Left lobe of liver (tissue), 2 donors: ENCODE results near the gene GBGT1. TPM values are rescaled to one million over a fixed set of nuclear protein-coding genes. Genes with fewer than 3 reads are reported as not detected.
"Not testable (repeated sequence)": the region's sequence is repeated elsewhere in the genome, so short reads cannot be mapped to it uniquely, and the experiment has no call there.

Source experiments
- ATAC-seq: fragments of 200-7000 bp; cut with Tn5 transposase; one replicate; pipeline ENCODE4 v1.9.1; 2020; ENCODE audit warnings: mild to moderate bottlenecking, moderate library complexity
- DNase-seq: peaks from one replicate; pipeline ENCODE4 v3.0.0-alpha.2; 2020; ENCODE audit warnings: low spot score
- total RNA-seq: library from RNA; stranded (reverse); gene quantifications from one replicate; pipeline ENCODE4 v1.2.1, GENCODE V29; 2021
- donor health status: DM: no; HTN: no; CAD: no; lungs with moderate emphysema.
- donor health status: DM: no; HTN: yes; CAD: no.

Gene GBGT1
- total RNA-seq, 1 donor from 2014 or later: 1.2 TPM

GRCh38 chr9:133199648-133200321 lies 36.1 kb upstream of the GBGT1 start:
- no peak for DNase-seq

DNA sequence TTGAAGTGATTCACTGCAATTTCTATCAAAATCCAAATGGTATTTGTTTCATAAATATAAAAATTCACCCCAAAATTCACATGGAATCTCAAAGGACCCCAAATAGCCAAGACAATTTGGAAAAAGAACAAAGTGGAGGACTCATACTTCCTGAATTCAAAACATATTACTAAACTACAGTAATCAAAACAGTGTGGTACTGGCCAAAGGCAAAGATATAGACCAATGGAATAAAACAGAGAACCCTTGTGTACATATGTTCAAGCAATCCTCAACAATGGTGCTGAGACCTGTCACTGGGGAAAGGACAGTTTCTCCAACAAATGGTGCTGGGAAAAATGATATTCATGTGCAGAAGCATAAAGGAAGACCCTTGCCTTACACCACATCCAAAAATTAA lies 31.3 kb upstream of the GBGT1 start:
- ATAC-seq (no peak), DNase-seq (no peak)

More at GRCh38 chr9:133199648-133200321, 36.1 kb upstream of the GBGT1 start:
- ATAC-seq: no peak

- DNase-seq: no peak
- ATAC-seq: no peak
Measured at GRCh38 chr9:133194597-133194996, 30.9 kb upstream of the GBGT1 start.

- ATAC-seq: no peak
- no peak for DNase-seq
Measured at GRCh38 chr9:133191989-133192388, 28.3 kb upstream of the GBGT1 start.

GRCh38 chr9:133189826-133190225 lies 26.1 kb upstream of the GBGT1 start:
- DNase-seq (no peak), ATAC-seq (no peak)

DNA sequence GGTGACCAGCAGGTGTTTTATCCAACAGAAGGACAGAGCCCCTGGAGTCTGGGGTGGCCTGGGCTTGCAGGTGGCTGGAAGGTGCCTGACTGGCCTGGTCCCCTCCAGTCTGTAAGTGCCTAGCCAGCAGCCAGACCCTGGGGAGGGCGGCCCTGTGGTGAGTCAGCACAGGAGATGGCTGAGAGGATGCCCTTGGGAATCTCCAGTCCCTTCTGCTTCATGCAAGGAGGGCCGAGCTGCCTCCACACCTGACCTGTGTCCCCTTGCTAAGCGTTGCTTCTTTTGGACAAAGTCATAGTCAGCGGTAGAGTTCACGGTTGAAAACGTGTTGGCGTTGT lies 25.1 kb upstream of the GBGT1 start:
- no peak for DNase-seq
- no peak for ATAC-seq

DNA sequence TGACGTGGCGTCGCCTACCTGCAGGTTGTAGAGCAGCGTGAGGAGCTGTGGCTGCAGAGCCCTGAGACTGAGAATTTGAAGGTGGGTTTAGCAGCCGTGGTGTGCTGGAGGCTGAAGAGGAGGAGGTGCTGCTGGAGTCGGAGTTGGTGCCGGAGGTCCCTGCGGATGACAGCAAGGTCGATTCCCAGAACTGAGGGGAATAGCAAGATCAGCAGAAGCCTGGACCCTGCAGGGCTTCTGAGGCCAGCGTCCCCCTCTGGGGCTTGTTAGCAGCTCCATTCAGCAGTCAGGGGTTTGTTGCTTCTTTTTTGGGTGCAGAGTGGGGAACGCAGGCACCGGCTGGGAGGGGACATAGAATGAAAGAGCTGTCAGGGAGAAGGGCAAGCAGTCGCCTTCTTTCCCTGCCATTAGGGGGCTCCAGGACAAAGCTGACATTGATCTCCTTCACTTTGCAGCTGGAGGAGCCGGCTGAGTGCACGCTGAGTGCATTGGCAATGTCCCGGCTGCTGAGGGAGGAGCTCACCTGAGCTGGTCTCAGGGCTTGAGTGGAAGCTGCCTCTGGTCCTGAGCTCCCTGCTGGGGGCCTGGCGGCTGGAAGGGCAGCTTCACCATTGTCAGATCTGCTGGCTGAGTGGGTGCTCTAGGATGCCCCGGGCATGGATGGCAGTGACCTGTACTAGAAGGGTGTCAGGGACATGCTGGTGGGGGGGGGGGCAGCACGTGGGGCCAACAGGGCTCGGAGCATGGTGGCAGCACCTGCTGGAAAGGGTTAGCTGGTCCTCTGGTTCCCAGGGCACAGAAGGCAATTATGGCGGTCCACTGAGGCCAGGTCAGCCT lies 24.5 kb upstream of the GBGT1 start:
- no peak for ATAC-seq
- no peak for DNase-seq

DNA sequence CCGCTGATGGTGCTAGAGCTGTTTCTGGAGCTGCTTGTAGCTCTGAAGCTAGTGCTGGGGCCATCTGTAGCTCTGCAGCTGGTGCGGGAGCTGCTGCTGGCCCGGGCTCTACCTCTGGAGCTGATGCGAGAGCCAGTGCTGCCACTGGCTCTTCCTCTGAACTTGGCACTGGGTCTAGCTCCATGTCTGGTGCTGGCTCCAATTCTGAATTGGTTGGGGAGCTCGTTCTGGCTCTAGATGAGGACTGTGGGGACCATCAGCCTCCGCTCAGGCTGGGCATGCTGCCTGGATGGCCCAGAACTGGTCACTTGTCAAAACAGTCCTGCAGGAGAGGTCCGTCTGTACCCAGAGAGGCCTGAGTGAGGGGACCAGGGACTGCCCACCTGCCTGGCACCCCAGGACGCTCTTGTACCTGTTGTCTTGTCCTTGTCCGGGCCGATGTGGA lies 23.9 kb upstream of the GBGT1 start:
- DNase-seq: no peak
- ATAC-seq: no peak

DNA sequence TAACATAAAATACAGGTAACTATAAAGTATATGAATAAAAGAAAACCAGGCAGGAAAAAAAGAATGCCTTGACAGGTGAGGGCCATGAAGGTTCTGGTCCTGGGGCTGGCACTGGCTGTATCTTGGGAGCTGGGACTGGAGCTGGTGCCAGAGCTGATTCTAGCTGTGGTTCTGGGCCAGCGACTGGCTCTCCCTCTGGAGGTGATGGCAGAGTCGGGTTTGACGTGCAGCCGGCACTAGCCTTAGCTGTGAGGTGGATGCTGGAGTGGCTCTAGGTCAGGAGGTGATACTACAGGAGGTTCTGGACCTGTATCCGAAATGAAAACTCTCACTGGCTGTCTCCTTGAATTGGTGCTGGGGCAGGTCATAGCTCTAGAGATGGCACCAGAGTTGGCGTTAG lies 23.0 kb upstream of the GBGT1 start:
- DNase-seq: no peak
- ATAC-seq: no peak

DNA sequence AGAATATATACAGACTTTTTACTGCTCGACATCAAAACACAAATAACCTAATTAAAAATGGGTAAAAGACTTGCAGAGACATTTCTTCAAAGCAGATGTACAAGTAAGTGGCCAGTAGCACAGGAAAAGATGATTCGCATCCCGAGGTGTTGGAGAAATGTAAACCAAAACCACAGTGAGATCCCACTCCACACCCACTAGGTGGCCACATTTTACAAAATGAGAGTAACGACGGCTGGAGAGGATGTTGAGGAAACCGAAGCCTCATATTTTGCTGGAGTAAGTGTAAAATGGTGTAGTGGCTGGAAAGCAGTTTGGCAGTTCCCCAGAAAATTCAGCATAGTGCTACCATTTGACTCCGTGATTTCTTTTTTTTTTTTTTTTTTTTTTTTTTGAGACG lies 21.3 kb upstream of the GBGT1 start:
- ATAC-seq: peak; percentile 82
- no peak for DNase-seq

GRCh38 chr9:133182151-133182550 lies 18.4 kb upstream of the GBGT1 start:
- DNase-seq: no peak
- no peak for ATAC-seq

DNA sequence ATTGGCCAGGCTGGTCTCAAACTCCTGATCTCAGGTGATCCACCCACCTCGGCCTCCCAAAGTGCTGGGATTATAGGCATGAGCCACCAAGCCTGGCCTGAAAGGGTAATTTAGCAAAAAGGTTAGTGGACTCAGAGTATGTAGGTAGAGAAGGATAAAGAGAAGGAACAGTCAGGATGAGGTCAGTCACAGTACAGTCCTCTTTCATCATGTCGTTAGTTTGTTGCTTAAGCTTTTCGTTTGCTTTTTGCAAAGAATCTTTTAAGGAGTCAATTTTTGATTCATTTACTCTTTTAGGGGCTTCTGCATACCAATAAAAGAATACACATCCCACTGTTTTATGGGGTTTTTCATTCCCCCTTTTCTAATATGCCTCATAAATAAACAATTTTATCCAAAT lies 17.8 kb upstream of the GBGT1 start:
- no peak for DNase-seq
- no peak for ATAC-seq

DNA sequence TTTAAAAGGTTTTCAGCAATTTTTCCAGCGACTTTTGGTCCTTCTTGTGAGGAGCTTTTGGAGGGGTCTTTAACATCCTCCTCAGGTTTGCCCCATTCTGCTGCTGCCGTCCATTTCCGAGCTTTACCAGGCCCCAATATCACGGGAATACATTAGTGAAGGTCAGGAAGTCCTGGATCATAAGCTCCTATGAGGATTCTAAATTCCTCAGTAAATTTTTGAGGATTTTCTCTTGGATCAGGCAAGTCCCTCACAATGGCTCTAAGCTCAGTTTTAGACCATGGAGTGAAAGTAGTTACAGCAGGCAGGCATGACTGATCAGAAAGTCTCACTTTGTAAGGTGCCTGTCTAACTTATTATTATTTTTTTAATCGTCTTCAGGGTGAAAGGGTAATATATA lies 17.2 kb upstream of the GBGT1 start:
- no peak for ATAC-seq
- DNase-seq: no peak

- ATAC-seq (no peak), DNase-seq (no peak)
Measured at GRCh38 chr9:133173056-133173455, 9.3 kb upstream of the GBGT1 start.

GRCh38 chr9:133171161-133171961 lies 7.6 kb upstream of the GBGT1 start:
- DNase-seq (no peak), ATAC-seq (no peak)

DNA sequence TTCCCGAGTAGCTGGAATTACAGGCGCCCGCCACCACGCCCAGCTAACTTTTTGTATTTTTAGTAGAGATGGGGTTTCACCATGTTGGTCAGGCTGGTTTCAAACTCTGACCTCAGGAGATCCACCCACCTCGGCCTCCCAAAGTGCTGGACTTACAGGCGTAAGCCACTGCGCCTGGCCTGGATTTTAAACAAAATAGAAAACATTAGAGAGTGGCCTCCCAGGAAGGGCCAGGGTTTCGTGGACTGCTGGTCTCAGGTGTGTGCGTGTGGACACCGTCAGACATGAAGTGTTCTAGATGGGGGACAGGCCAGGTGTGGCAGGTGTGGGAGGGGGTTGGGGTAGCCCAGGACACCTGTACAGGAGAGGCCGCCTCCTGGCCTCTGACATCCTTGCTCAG lies 7.0 kb upstream of the GBGT1 start:
- no peak for ATAC-seq
- DNase-seq: no peak

- not testable (repeated sequence) for DNase-seq, ATAC-seq
Measured at GRCh38 chr9:133169687-133170086, 6.0 kb upstream of the GBGT1 start.

- no peak for ATAC-seq
- DNase-seq: no peak
Measured at GRCh38 chr9:133169102-133169501, 5.4 kb upstream of the GBGT1 start.

- no peak for ATAC-seq
- no peak for DNase-seq
Measured at GRCh38 chr9:133168432-133168831, 4.7 kb upstream of the GBGT1 start.

GRCh38 chr9:133167769-133168168 lies 4.1 kb upstream of the GBGT1 start:
- DNase-seq: no peak
- ATAC-seq: no peak

DNA sequence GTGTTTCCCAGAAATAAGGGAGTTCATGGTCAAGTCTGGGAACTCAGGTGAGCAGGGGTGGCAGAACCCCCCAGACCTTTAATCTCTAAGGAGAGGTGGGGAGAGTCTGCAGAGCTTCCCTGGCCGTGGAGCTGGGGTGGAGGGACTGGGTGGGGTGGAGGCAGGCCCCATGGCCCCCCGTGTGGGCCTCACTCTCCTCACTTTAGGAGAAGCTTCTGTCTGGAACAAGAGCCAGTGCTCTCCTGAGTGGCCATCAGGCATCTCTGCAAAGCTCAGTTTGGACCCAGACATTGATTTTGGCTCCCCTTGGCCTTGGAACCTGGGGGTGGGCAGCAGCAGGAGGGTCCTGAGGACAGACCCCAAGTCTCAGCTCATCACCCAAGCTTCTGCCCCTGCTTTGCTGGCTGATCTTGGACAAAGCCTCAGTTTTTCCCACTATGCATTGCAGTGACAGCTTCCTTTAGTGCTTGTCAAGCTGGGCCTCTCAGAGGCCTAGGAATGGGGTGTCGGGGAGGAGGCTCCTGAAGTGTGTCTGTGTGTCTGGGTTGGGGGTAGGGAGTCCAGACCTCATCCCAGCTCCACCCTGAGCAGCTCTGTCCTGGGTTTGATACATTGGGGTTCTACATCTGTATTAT lies 3.5 kb upstream of the GBGT1 start:
- DNase-seq: no peak
- no peak for ATAC-seq
